ENCODE data around the gene CNTN4.

The CNTN4 gene

DNA sequence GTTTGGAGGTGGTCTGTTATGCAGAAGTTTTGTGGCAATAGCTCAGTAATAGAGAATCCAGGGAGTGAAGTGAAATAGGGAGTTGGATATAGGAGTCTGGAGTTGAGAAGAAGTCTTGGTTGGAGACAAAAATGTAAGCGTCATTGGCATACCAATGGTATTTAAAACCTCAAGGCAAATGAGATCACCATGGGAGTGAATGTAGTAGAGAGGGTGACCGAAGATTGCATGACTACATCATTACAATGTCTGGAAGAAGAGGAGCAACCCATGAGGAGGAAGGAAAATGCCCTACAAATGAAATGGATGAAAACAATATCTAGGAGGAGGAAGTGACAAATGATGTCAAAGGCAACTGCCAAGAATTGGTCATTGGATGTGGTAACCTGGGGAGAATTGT, 54.4 kb downstream of the CNTN4 start:
- no peak for DNase-seq (ENCODE audit: low read depth, low spot score)

DNA sequence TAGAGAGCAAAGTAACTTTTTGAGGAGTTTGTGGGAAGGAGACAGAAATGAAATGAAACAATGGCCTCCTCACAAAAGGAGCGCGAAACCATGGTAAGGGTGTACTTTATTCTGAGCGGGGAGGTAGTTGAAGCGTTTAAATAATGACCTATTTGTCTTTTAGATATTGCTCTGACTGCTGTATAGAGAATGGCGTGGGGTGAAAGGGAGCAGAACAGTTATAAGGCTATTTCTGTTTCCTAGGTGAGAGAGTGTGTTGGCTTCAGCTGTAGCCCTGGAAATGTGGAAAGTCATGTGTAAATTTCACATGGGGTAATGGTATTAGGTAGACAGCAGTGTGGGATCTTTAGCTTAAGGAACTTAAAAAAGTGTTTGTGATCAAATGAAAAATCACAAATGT, 54.9 kb downstream of the CNTN4 start:
- no peak for DNase-seq (ENCODE audit: low read depth, low spot score)

- no peak for DNase-seq (ENCODE audit: low read depth, low spot score)
Observed at GRCh38 chr3:2154621-2155020, 56.0 kb downstream of the CNTN4 start.

- no peak for DNase-seq (ENCODE audit: low read depth, low spot score)
Observed at GRCh38 chr3:2156244-2156847, 57.7 kb downstream of the CNTN4 start.

DNA sequence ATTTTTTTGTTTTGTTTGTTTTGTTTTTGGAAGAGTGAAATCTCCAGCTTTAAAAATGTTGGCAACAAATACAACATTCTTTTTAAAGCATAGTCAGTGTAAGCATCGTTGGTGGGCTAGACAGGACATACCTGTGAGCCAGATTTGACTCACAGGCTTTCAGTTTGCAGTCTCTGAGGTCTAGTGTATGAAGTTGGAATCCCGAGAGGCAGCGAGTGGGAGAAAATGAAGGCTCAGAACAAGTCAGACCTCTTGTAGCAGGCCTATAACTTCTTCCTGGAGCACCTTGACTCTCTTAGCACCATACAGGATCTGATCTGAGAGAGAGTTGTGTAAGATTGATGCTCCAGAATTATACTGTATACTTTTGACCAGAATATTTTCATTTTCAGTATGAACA, 60.2 kb downstream of the CNTN4 start:
- no peak for DNase-seq (ENCODE audit: low read depth, low spot score)

DNA sequence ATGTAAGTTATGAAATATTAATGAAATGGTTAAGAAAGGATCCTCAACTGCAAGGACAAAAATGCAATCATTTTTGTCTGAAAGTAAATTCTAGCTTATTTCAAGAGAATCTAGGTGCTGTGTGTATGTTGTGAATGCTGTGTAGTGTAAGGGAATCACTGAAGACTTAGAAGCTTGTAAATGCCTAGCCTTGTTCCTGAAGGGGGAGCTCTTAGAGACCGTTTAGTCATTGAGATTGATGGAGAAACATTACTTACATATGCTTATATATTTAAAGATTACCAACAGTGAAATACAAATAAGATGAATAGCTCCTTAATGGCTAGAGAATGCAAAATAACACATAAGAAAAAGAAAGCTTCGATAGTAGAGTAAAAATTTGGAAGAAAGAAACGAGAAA, 67.9 kb downstream of the CNTN4 start:
- no peak for DNase-seq (ENCODE audit: low read depth, low spot score)

- DNase-seq (ENCODE audit: low read depth, low spot score) = no peak
Observed at GRCh38 chr3:2172561-2173171, 74.0 kb downstream of the CNTN4 start.

DNA sequence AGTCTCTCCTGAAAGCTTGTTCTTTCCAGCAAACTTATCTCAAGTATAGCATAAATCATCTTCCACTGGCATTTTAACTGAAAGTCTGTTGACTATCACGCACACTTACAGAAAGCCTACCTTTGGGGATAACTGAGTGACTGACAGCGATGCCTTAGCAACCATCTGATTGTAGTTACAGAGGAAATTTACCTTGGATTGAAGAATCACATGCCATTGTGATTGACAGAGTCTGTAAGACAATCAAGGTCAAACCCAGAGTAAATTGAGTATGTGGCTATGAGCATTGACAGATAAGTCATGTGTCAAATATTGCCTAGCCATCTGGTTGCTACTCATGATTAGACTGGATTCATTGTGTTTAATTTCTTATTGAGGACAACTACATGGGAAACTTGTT, 82.0 kb downstream of the CNTN4 start:
- DNase-seq (ENCODE audit: low read depth, low spot score) = no peak

DNA sequence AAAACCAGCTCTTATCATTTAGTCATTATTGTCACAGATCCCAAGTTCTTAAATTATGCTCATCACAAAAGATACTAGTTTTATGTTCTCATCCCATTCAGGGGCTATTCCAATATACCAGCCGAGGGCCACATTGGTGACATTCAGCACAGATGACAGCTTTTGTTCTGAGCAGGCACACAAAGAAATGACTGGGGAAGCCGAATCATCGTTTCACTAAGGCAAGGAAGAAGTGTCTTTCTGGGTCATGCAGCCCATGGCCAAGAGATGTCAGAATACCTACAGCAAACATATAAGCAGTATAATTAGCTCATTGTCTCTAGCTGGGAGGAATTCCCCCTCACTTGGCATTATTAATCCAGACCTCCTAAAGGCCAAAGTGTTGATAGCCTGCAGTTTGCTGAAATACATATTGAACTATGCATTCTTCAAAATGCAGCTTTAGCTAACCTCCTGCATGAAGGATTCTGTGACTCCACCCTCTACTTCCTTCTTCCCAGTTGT, 100.2 kb downstream of the CNTN4 start:
- no peak for DNase-seq (ENCODE audit: low read depth, low spot score)

DNA sequence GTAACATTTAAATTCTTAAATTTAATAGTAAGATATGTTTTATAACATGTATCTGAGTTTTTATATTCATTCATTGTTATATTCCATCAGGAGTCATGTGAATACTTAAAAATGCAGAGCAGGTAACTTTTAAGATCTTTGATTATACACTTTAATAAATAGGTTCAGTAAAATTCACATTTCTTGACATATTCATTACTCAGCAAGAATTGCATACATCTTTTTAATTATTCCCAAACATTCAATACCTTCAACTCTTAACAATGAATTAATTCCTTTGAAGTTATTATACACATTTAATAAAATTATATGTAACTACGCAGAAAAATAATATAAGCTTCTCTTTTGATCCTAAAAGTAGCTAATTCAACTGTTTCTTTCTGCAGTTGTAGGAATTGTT, 105.4 kb downstream of the CNTN4 start:
- DNase-seq (ENCODE audit: low read depth, low spot score) = no peak

DNA sequence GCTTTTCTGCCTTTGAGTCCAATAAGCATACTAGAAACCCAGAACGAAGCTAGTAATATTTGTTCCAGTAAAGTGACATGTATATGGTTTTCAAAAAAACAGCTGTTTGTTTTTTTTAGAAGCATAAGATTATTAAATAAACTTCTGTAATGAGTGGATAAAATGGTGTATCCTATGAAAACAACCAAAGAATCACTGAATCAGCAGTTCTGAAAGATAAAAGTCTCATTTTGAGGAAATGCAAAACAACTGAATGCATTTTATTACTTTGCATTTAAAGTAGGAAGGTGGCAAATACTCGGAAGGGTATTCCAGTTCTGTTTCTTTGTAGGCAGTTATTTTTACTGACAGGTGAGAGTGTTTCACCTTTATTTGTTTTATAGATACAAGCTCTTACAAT, 107.0 kb downstream of the CNTN4 start:
- DNase-seq (ENCODE audit: low read depth, low spot score) = no peak

GRCh38 chr3:2206536-2206935, 107.9 kb downstream of the CNTN4 start:
- no peak for DNase-seq (ENCODE audit: low read depth, low spot score)

- no peak for DNase-seq (ENCODE audit: low read depth, low spot score)
Observed at GRCh38 chr3:2211568-2211967, 112.9 kb downstream of the CNTN4 start.

DNA sequence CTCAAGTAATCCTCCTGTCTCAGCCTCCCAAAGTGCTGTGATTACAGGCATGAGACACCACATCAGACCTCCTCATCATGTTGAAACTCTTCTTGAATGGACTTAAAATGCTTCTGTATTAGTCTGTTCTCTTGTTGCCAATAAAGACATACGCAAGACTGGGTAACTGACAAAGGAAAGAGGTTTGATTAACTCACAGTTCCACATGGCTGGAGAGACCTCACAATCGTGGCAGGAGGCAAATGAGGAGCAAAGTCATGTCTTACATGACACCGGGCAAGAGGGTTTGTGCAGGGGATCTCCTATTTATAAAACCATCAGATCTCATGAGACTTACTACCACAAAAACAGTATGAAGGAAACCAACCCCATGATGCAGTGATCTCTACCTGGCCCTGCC, 113.5 kb downstream of the CNTN4 start:
- DNase-seq (ENCODE audit: low read depth, low spot score) = no peak

GRCh38 chr3:2218375-2218774, 119.7 kb downstream of the CNTN4 start:
- no peak for DNase-seq (ENCODE audit: low read depth, low spot score)

- DNase-seq (ENCODE audit: low read depth, low spot score) = no peak
Observed at GRCh38 chr3:2218816-2219215, 120.2 kb downstream of the CNTN4 start.

- no peak for DNase-seq (ENCODE audit: low read depth, low spot score)
Observed at GRCh38 chr3:2236203-2236602, 137.5 kb downstream of the CNTN4 start.

- DNase-seq (ENCODE audit: low read depth, low spot score) = no peak
Observed at GRCh38 chr3:2244137-2244536, 145.5 kb downstream of the CNTN4 start.

DNA sequence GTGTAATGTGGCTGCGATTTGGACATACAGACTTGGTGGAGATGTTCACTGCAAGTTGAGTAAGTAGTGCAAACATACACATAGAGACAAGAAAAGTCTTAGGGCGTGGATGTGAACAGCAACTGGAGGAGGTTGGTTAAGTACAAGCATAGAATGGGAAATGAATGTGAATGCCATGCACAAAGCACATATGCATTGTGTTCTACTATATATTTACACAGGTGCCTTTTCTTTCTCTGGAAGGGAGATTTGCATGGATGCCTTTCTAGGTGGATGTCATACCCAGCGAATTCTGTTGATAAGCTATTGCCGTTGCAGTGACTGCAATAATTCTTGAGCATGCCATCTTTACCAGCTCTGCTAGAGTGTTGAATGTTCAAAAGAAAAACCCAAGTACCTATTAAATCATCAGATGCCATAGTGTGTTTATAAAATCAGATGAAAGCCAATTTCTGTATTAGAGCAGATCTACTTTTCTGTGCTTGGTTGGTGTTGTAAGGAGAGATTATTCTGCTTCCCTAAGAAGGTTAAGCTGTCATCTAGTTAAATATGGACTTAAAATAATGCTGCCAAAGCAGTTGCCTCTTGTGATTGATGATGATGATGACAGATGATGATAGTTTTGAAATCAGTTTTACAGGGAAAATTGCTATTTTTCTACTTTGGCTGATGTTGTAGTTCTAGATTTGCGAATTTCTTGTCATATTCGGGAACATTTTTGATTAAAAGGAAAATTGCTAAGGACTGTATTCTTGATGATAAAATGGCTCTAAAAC, 148.4 kb downstream of the CNTN4 start:
- no peak for DNase-seq (ENCODE audit: low read depth, low spot score)

- DNase-seq (ENCODE audit: low read depth, low spot score) = no peak
Observed at GRCh38 chr3:2247831-2248230, 149.2 kb downstream of the CNTN4 start.

DNA sequence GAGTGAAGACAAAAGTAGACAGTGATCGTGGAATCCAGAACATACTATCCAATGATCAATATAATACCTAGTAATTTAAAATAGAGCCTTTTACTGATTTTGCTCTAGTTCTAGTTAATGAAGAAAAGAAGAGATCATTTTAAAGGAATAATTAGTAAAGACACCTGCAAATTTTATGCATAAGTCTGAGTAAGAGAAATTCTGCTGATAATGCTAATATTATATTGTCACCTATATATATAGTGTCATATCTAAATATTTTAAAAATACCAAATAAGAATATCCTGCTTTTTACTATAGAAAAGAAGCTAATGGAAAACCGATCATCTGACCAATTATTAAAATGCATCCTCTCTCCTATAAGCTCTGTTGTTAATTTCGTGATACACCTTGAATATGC, 152.1 kb downstream of the CNTN4 start:
- no peak for DNase-seq (ENCODE audit: low read depth, low spot score)

DNA sequence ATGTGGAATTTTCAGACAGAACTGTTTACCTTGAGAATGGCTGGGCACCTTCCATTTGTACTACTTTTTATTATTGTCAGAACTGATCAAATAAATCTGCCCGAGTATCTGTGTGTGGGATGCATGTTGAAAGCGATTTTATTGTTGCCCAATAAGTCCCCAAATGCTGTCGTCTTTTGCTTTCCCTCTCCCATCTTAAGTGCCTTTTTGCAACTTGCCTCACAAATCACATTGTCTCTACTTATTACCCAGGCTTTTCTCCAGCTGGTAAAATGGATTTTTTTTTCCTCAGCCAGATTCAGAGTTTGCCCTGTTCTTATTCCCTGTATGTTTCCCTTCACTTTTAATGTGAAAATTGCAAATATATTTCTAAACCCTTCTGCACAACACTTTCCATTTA, 163.1 kb downstream of the CNTN4 start:
- DNase-seq (ENCODE audit: low read depth, low spot score) = no peak

DNA sequence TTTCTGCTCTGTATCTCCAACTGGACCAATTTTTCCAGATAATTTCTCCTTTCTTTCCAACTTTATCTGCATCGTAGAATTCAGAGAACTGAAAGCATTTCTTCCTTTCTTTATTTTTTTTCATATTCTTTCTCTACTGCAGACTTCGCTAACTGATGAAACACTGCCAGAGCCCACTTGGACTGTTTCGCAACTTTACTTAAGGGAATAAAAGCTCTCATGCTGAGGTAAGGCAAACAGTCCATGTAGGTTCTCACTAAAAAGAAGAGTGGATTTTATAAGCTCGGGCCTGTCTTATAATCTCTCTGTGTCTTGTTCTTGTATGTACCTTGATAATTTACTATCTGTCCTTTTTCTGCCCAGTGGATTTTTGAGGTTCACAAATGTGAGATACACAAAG, 163.5 kb downstream of the CNTN4 start:
- DNase-seq (ENCODE audit: low read depth, low spot score) = no peak
